ENCODE measurements around the gene BCL2L15.

GRCh38 chr1:113922957-113923356 is 35.6 kb upstream of the BCL2L15 start:
- TF ChIP-seq CTCF (IDR thresholded peaks at IDR 0.05) (no peak), POLR2A (IDR thresholded peaks at IDR 0.05) (no peak)

All from lower leg skin (tissue), 3 donors.